ENCODE results near the gene STK24.

Gene STK24

GRCh38 chr13:98556142-98556816 lies 20.6 kb downstream of the STK24 start:
- no peak for DNase-seq

- no peak for DNase-seq
Measured at GRCh38 chr13:98549728-98550317, 27.1 kb downstream of the STK24 start.

GRCh38 chr13:98549006-98549727 lies 27.7 kb downstream of the STK24 start:
- DNase-seq, result no peak

GRCh38 chr13:98548230-98548629 lies 28.7 kb downstream of the STK24 start:
- no peak for DNase-seq

GRCh38 chr13:98547455-98547854 lies 29.5 kb downstream of the STK24 start:
- DNase-seq, result no peak

- DNase-seq, result no peak
Measured at GRCh38 chr13:98546402-98546801, 30.5 kb downstream of the STK24 start.

- no peak for DNase-seq
Measured at GRCh38 chr13:98544104-98544710, 32.7 kb downstream of the STK24 start.

- DNase-seq, result no peak
Measured at GRCh38 chr13:98543378-98544103, 33.4 kb downstream of the STK24 start.

GRCh38 chr13:98542568-98543377 lies 34.1 kb downstream of the STK24 start:
- DNase-seq, result no peak

GRCh38 chr13:98541701-98542203 lies 35.2 kb downstream of the STK24 start:
- DNase-seq, result no peak

- no peak for DNase-seq
Measured at GRCh38 chr13:98541191-98541590, 35.7 kb downstream of the STK24 start.

- no peak for DNase-seq
Measured at GRCh38 chr13:98540476-98540875, 36.4 kb downstream of the STK24 start.

GRCh38 chr13:98539666-98540065 lies 37.2 kb downstream of the STK24 start:
- DNase-seq, result no peak

GRCh38 chr13:98538876-98539275 lies 38.0 kb downstream of the STK24 start:
- DNase-seq, result no peak

- DNase-seq, result no peak
Measured at GRCh38 chr13:98537740-98538139, 39.2 kb downstream of the STK24 start.

- no peak for DNase-seq
Measured at GRCh38 chr13:98537306-98537705, 39.6 kb downstream of the STK24 start.

GRCh38 chr13:98536729-98537128 lies 40.2 kb downstream of the STK24 start:
- no peak for DNase-seq

- no peak for DNase-seq
Measured at GRCh38 chr13:98535501-98536354, 41.2 kb downstream of the STK24 start.

- DNase-seq, result no peak
Measured at GRCh38 chr13:98534821-98535220, 42.1 kb downstream of the STK24 start.

GRCh38 chr13:98533912-98534311 lies 43.0 kb downstream of the STK24 start:
- no peak for DNase-seq

- DNase-seq, result no peak
Measured at GRCh38 chr13:98532254-98532653, 44.7 kb downstream of the STK24 start.

All from activated T-cell treated with anti-CD3 and anti-CD28 coated beads, Interleukin-2, amount 50 U/mL, for 1 hour (primary cell).